Stomach smooth muscle (tissue), 2 donors: ENCODE results near the gene ZNF219.
"Not testable (repeated sequence)": the region's sequence is repeated elsewhere in the genome, so short reads cannot be mapped to it uniquely, and the experiment has no call there.

ENCODE experiments used
- H3K27ac ChIP-seq: one replicate; pipeline ENCODE4 v1.7.0; 2013; ENCODE audit warnings: mild to moderate bottlenecking, low read length, inconsistent platforms
- H3K27me3 ChIP-seq, 2 donors: one replicate each; pipeline ENCODE4 v1.7.0; 2013; ENCODE audit warnings: low read length in 2 of 2; ENCODE audit not compliant: insufficient read depth in 2 of 2, control insufficient read depth in 1 of 2
- H3K36me3 ChIP-seq, 2 donors: one replicate each; pipeline ENCODE4 v1.7.0; 2013; ENCODE audit warnings: low read length in 2 of 2; ENCODE audit not compliant: control insufficient read depth in 2 of 2, insufficient read depth in 2 of 2
- H3K4me1 ChIP-seq: one replicate; pipeline ENCODE4 v1.7.0; 2013; ENCODE audit warnings: low read length; ENCODE audit not compliant: control insufficient read depth, insufficient read depth
- H3K4me3 ChIP-seq, 2 donors: one replicate each; pipeline ENCODE4 v1.7.0; 2013; ENCODE audit warnings: low read length in 2 of 2
- H3K9ac ChIP-seq, 2 donors: one replicate each; pipeline ENCODE4 v1.7.0; 2013; ENCODE audit warnings: low read length in 2 of 2, mild to moderate bottlenecking in 1 of 2
- H3K9me3 ChIP-seq, 2 donors: one replicate each; pipeline ENCODE4 v1.7.0; 2013; ENCODE audit warnings: low read length in 2 of 2; ENCODE audit not compliant: control insufficient read depth in 2 of 2
- donor health status: healthy.
- donor health status: Pancreatic carcinoma.

Gene ZNF219

DNA sequence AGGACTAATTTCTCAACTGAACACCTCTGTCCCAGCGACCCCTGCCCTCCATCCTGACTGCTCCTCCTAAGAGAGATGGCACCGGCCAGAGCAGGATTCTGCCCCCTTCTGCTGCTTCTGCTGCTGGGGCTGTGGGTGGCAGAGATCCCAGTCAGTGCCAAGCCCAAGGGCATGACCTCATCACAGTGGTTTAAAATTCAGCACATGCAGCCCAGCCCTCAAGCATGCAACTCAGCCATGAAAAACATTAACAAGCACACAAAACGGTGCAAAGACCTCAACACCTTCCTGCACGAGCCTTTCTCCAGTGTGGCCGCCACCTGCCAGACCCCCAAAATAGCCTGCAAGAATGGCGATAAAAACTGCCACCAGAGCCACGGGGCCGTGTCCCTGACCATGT is 55.5 kb downstream of the ZNF219 start:
- H3K4me1 ChIP-seq, result peaks cover 18% of the 10 kb centered on the region
- H3K9me3 ChIP-seq, result no peaks in the 10 kb centered on the region
- no peaks in the 10 kb centered on the region for H3K36me3 ChIP-seq
- peaks cover 0 to 3% of the 10 kb centered on the region in 2 donors for H3K27me3 ChIP-seq
- no peak overlapping the region for H3K9ac ChIP-seq
- no peak overlapping the region for H3K4me3 ChIP-seq
- H3K27ac ChIP-seq, result no peak overlapping the region

GRCh38 chr14:21041676-21042433 is 56.6 kb downstream of the ZNF219 start, which contains the start of gene RNASE7:
Gene RNASE7, plus strand, starts transcription at chr14:21042362. Its CDS starts 631 bp downstream, at chr14:21042993.
- Histone ChIP-seq H3K9ac (no peak within 1 kb of the TSS), H3K4me1 (peaks cover 18% of the 10 kb centered on the region), H3K27me3 (peaks cover 0 to 3% of the 10 kb centered on the region in 2 donors), H3K36me3 (no peaks in the 10 kb centered on the region), H3K27ac (no peak within 1 kb of the TSS), H3K4me3 (no peak within 1 kb of the TSS), H3K9me3 (no peaks in the 10 kb centered on the region)

DNA sequence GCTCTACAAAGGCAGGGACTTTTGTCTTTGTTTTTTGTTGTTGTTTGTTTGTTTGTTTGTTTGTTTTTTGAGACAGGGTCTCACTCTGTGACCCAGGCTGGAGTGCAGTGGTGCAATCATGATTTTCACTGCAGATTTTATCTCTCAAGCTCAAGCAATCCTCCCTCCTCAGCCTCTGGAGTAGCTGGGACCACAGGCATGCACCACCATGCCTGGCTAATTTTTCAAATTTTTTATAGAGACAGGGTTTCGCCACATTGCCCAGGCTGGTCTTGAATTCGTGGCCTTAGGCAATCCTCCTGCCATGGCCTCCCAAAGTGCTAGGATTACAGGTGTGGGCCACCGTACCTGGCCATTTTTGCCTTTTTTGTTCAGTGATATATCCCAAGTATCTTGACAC is 57.5 kb downstream of the ZNF219 start:
- H3K9me3 ChIP-seq, H3K27me3 ChIP-seq, H3K9ac ChIP-seq, H3K4me3 ChIP-seq, H3K27ac ChIP-seq, H3K36me3 ChIP-seq: not testable (repeated sequence)
- peaks cover 20% of the 10 kb centered on the region for H3K4me1 ChIP-seq

DNA sequence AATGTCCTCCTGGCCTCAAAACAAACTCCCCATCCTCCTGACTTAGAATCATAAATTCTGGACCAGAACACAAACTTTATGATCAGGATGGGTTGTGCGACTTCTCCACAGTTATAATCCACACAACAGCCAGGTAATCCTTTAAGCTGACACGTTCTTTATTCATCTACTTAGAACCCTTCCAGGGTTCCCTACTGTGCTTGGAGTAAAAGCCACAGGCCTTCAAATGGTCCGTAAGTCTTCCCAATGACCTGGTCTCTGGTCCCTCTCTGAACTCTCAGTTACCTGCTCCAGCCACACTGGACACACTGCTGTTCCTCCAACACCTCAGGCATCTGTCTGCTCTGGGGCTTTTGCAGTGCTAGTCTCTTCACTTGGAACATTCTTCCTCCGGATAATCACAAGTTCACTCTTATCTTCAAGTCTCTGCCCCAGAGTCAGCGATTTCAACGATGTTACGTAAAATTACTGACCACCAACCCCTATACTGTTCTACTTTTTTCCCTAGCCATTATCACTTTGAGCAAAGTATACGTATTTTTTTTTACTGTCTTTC is 58.0 kb downstream of the ZNF219 start:
- peaks cover 20% of the 10 kb centered on the region for H3K4me1 ChIP-seq
- H3K4me3 ChIP-seq, result no peak overlapping the region
- H3K27me3 ChIP-seq, result peaks cover 0 to 3% of the 10 kb centered on the region in 2 donors
- no peaks in the 10 kb centered on the region for H3K36me3 ChIP-seq
- H3K9ac ChIP-seq, result no peak overlapping the region
- no peaks in the 10 kb centered on the region for H3K9me3 ChIP-seq
- H3K27ac ChIP-seq, result no peak overlapping the region
